ENCODE data around the gene P2RX5.

- TF ChIP-seq CTCF (IDR thresholded peaks at IDR 0.05) (no peak), POLR2A (IDR thresholded peaks at IDR 0.05) (no peak)
Measured at GRCh38 chr17:3660311-3660891, 35.6 kb downstream of the P2RX5 start.

Data from heart left ventricle (tissue), 13 donors.